Head of caudate nucleus (tissue), 42 donors: Measurements from ENCODE around the gene MRGPRX2.
A peak's percentile ranks its signal among the peaks of the same experiment; 100 is the strongest.

Experiments used
- DNase-seq, 42 donors: peaks; one replicate each; pipeline versions ENCODE4 v3.0.0 to v3.0.0-alpha.2; 2020 to 2021; ENCODE audit warnings: mixed read lengths in 7 of 42
- intact Hi-C: fragments of 100-400 bp; cut with DNase I; formaldehyde crosslinking; loops from one replicate; pipeline ENCODE4 v1.15.0; 2022

MRGPRX2 gene

GRCh38 chr11:19077965-19078364 lies 17.4 kb upstream of the MRGPRX2 start:
- intact Hi-C loops = loop anchor here (10.0 kb wide), 1 partner anchor 167 kb away; the partner anchor contains the start of gene E2F8
- no peak for DNase-seq

- peak in 41 of 42 donors; percentile 28 to 87 (median 68) for DNase-seq
- intact Hi-C loops = loop anchor here (10.0 kb wide), 1 partner anchor 168 kb away; the partner anchor contains the start of gene E2F8
These were observed 16.4 kb upstream of the MRGPRX2 start for GRCh38 chr11:19076744-19077589.

- DNase-seq = no peak
- intact Hi-C loops = loop anchor here (10.0 kb wide), 1 partner anchor 169 kb away; the partner anchor contains the start of gene E2F8
These were observed 15.1 kb upstream of the MRGPRX2 start for GRCh38 chr11:19075636-19076035.

- intact Hi-C loops = loop anchor here (5.0 to 10.0 kb wide), 2 partner anchors 171 to 479 kb away; partner anchors contain the start of gene E2F8
- no peak for DNase-seq
These were observed 13.2 kb upstream of the MRGPRX2 start for GRCh38 chr11:19073454-19074415.

GRCh38 chr11:19072464-19072863 lies 11.9 kb upstream of the MRGPRX2 start:
- intact Hi-C loops = loop anchor here (5.0 to 10.0 kb wide), 2 partner anchors 172 to 480 kb away; partner anchors contain the start of gene E2F8
- DNase-seq = no peak

- intact Hi-C loops = loop anchor here (5.0 to 10.0 kb wide), 2 partner anchors 174 to 481 kb away; partner anchors contain the start of gene E2F8
These were observed 10.7 kb upstream of the MRGPRX2 start for GRCh38 chr11:19071255-19071654.

GRCh38 chr11:19059833-19060232 lies 684 bp downstream of the MRGPRX2 start:
- intact Hi-C loops = no loop called here
- DNase-seq = no peak

More at GRCh38 chr11:19071255-19071654, 10.7 kb upstream of the MRGPRX2 start:
- DNase-seq = peak; percentile 43 to 82 (median 67)

DNA sequence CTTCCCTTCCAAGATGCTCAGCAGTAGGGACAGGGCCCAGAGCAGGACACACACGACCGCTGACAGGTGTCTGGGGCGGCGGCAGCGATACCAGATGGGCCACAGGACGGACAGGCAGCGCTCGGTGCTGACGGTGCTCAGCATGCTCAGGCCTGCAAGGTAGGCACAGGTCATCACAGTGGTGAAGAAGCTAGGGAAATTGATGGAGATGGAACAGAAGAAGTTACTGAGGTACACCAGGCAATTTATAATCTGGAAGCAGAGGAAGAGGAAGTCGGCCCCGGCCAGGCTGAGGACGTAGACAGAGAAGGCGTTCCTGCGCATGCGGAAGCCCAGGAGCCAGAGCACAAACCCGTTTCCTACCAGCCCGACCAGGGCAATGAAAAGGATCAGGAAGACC lies 4.6 kb downstream of the MRGPRX2 start:
- intact Hi-C loops = no loop called here
- no peak for DNase-seq

GRCh38 chr11:19055016-19055415 lies 5.5 kb downstream of the MRGPRX2 start:
- no peak for DNase-seq
- intact Hi-C loops = no loop called here

DNA sequence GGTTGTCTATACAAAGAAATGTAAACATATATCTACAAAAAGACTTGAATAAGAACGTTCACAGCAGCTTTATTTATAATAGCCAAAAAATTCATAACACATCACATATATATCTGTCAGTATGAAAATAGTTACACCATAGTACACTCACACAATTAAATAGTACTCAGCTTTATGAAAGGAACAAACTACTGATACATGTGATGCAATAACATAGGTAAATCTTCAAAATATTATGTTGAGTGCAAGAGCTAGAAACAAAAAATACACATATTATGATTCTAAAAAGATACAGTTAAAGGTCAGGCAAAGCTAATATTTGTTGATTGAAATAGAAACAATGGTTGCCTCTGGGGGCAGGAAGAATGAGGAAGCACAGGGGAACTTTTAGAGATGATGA lies 6.6 kb downstream of the MRGPRX2 start:
- intact Hi-C loops = no loop called here
- DNase-seq = no peak

- DNase-seq = no peak
- intact Hi-C loops = no loop called here
These were observed 10.2 kb downstream of the MRGPRX2 start for GRCh38 chr11:19050281-19050680.

DNA sequence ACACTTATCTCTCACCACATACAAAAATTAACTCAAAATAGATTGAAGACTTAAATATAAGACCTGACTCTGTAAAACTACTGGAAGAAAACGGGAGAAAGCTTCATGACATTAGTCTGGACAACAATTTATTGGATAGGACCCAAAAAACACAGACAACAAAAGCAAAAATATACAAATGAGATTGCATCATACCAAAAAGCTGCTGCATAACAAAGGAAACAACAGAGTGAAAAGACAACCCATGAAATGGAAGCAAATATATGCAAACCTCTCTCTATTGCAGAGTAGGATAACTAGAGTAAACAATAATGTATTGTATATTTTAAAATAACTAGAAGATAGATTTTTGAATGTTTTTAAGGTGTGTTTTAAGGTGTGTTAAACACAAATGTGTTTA lies 11.2 kb downstream of the MRGPRX2 start:
- intact Hi-C loops = no loop called here
- no peak for DNase-seq

DNA sequence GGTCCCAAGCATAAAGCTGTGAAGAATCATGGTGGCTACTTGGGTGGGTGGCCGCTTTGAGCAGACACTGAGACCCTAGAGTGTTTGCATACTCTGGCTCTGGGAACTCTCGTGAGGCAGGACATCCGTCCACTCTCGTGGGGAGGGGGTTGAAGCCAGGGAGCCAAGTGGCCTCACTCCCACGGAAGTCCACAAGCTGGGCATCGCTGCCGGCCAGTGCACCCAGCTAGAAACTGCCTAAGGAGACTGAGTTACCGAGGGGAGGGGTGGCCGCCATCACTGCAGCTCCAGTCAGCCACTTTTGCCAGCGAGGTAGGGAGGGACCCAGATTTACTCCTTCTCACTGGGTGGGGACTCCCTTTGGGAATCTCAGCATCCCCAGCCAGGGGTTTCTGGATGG lies 20.5 kb downstream of the MRGPRX2 start:
- intact Hi-C loops = no loop called here
- DNase-seq = no peak

GRCh38 chr11:19039409-19039808 lies 21.1 kb downstream of the MRGPRX2 start:
- DNase-seq = no peak
- intact Hi-C loops = no loop called here

GRCh38 chr11:19032990-19033389 lies 27.5 kb downstream of the MRGPRX2 start:
- DNase-seq = no peak
- intact Hi-C loops = no loop called here

GRCh38 chr11:19027829-19028595 lies 32.5 kb downstream of the MRGPRX2 start:
- DNase-seq = no peak
- intact Hi-C loops = no loop called here

DNA sequence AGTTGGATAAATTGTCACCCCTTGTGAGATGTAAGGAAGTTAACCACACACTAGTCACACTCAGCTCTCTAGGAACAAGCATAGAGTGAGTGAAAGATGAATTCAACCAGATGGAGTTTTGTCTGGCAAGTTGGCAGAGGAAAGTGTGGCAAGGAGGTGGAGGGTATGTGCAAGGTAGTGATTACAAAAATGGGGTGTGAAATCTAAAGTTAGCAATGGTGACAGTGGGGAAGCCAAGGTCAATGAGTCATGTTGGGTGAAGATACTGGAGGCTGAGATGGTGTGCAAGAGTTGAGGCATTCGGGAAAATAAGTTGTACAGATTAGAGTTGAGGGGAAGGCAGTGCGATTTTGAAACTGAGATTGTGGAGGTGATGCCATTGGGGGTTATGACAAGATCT lies 33.7 kb downstream of the MRGPRX2 start:
- intact Hi-C loops = no loop called here
- no peak for DNase-seq

DNA sequence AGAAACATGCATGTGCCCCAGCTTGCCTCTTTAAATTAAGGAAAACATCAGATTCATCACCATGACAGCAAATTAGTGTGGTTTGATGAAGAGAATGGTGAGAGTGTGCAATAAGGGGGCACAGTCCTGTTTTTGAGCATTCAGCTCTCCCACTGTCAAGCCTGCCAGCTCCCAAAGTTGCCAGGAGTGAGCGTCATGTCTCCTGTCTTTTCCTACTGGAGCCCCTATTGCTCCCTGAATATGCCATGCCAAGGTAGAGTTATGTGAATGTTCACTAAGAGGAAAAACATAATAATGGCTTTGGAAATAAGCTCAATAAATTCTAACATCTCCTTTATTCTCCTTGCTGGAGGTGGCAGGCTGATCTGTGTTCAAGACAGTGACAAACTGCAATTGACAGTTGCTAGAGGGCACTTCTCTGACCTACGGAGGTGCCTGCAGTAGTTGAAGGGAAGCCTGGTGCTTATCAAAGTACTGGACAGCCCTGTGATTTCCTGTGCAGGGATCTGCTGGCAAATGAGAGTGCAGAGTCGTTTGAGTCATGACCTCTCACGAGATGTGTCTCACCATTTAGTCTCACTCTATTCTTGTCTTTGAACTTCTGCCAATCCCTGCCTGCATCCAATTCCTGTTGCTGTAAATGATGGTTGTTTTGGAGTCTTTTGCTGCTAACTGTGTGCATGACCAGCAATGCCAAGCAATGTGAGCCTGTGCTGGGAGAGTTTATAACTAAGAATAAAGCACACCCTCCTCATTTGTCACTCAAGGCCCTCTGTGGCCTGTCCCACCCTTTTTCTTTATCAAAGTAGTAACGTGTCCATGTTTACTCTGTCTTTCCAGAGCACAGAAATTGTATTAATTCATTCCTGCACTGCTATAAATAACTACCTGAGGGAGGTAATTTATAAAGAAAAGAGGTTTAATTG lies 34.8 kb downstream of the MRGPRX2 start:
- intact Hi-C loops = no loop called here
- DNase-seq = no peak
